Glomerular endothelial cell (primary cell): ENCODE results near the gene SEPTIN7. TPM values are rescaled to one million over a fixed set of nuclear protein-coding genes. Genes with fewer than 3 reads are reported as not detected.

Source experiments
- DNase-seq: peaks from one replicate; pipeline ENCODE4 v3.0.0-alpha.2; 2011; ENCODE audit warnings: low read depth, low spot score; ENCODE audit errors: extremely low read depth
- total RNA-seq: library from RNA; depleted of rRNA; stranded (reverse); fragments of >200 nt; gene quantifications from 2 replicates; pipeline ENCODE4 v1.2.3, GENCODE V29; 2015

SEPTIN7 gene
- total RNA-seq, 1 donor from 2014 or later, result 191 TPM

DNA sequence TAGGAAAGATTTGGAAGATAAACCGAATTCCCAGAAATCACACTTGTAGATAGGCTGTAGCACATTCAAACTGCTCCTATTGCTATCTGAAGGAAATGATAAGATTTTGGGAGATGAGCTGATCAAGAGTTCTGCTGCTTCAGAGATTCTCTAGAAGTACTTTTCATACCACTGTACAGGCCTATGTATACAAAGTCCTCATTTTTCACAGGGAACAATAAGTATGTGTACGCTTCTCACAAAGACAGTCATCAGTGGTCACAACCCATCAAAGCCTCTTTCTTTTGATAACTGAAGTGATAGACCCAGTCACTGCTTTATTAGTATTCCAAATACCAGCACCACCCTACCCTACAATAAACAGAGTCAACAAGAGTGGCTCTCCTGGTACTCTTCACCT, 15.6 kb upstream of the SEPTIN7 start:
- no peak for DNase-seq

DNA sequence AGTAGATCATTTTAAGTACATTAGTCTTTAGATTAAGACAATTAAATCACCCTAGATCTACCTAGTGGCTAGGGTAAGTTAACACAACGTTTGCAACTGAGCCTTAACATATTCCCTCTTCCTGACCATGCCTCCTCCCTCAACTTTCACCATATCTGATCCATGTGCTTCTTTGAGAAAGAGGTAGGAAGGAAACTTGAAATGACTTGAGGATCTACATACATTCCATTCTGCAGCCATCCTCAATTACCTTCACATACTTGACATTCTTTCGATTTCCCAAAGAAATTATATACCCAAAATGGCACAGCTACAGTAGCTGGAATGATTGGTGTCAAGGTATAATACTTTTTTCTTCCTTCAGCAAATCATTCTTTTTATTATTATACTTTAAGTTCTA, 12.9 kb upstream of the SEPTIN7 start:
- DNase-seq, result no peak

DNA sequence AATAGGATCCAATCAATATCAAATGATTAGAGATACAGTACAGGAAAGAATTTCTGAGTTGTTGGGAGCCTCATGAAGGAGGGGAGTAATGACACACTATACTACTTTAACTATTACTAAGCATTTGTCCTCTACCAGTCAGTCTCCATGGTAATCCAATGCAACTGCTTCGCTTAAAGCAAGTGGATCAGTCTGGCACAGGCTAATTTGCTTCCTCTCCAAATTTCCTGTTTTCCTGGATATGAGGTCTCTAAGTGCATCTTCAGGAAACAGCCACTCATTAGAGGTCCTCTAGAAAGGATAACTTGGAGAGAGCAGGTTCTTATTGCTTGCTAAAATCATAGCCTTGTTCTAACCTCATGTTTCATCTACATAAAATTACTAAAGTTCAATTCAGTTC, 8.4 kb upstream of the SEPTIN7 start:
- DNase-seq, result peak; percentile 37

DNA sequence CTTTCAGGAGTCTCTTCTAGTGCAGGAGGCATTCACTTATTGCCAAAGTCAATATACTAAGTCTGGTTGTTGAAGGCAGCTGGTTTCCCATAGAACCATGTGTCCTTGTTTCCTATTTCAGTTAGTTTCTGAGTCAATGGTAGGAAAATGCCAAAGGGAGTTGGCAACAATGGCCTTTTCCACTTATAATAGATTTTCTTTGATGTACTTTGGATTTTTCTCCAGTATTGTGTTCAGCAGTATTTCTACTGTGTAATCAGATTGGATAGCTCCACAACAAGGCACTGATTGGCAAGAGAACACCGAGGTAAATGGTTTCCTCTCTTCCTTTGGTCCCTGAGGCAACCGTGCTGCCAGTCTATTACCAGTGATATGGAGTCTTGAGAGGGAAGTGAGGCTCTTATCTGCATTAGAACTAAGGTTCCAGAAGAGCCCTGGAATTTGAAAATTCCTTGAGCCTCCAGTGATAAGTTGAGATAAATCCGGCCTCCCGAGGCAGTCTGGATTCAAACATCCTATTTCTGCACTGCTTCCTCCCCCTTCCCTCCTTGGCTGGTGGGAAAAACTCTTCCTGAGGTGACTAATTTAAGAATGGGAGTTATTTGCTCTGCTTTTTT, 7.9 kb upstream of the SEPTIN7 start:
- DNase-seq, result no peak

DNA sequence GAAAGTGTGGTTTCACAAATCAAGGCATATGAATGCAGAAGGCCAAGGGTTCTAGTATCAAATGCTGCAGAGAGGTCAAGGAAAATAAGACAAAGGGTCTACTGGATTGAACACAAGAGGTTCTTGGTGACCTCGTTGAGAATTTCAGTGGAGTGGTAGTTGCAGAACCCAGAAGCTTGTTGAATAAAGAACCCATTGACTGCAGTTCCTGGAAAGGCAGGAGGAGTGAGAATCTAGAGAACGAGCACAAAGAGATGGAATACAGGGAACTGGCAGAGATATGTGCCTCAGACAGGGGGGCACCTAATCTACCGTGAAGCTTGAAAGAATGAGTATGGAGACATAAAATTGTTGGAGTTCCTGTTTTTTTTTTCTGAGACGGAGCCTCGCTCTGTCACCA, 3.5 kb upstream of the SEPTIN7 start:
- no peak for DNase-seq

DNA sequence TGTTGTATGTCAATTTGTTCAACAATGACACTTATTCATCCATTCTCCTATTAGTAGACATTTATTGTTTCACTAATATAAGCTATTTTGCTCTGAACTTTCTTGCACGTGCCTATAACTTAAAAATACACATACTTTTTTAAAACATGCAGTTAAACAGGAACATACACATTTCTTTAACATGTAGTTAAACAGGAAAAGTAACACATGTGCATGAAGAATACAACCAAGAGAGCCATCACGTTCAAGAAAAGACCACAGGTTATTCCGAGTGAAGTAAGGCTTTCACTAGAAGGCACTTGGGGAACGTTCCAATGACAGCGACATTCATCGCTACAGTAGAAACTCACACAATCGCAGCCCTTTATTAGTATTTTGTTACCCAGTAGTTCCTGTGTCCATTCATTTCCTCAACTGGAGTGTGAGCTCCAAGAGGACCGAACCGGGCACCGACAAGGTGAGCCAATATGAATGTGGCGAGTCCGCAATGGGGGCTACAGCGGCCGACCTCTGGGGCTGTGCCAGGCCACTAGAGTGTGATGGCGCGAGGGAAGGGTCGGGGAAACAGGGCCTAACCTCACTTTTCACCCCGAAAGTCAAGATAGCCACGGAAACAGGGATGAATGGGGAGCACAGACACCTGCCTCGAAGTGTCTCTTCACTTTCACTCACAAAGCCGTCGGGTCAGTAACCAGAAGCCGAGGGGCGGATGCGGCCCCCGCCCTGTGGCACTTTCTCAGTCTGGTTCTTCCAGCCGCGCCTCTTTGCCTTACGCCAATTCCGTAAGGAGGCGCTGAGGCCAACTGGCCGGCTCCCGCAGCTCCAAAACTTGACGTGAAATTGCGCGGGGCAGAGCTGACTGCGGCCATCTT, 775 bp upstream of the SEPTIN7 start:
- DNase-seq, result peak; percentile 71

DNA sequence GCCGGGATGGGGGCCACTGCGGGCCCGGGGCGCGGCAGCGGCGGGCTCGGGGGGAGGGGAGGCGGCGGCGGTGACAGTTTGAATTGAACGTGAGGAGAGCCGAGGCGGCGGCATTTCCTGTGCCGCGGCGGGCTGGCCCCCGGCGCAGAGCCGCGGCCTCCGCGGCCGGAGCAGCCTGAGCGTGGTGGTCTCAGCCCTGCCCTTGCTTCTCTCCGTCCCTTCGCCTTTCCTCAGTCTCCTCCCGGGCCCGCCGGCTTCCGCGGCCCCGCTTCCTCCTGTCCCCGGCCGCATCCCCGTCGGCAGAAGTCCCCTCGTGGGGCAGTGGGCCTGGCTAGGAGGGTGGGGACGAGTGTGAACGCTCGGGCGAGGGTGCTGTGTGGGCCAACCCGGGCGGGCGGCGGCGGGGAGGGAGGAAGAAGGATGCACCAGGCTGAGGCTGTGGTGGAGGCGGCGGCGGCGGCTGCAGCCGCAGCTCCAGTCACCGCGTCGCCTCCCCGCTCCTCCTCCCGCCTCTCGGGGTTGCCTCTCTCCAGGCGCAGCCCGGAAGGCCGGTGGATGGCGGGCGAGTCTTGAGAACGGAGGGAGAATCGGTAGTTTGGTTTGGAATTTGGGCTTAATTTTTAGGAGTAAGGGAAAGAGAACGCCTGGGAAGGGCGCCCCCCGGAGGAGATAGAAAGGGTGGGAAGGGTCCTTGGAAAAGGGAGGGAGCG, 690 bp downstream of the SEPTIN7 start:
- DNase-seq, result no peak

DNA sequence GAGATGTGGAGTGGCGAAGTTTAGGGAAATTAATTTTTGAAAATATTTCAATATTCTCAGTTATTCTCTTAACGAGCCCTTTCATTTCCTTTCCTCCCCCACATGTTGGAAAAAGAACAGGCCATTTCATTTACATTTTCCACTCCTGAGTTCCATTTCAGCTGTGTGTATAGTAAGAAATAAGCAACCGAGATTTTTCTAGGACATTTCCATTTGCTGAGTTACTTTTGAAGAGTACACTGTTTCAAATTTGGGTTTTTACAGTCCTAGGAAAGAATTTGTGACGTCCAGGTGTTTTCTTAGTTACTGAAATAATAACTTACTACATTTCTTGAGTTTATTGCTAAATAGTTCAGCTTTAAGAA, 1.2 kb downstream of the SEPTIN7 start:
- no peak for DNase-seq

DNA sequence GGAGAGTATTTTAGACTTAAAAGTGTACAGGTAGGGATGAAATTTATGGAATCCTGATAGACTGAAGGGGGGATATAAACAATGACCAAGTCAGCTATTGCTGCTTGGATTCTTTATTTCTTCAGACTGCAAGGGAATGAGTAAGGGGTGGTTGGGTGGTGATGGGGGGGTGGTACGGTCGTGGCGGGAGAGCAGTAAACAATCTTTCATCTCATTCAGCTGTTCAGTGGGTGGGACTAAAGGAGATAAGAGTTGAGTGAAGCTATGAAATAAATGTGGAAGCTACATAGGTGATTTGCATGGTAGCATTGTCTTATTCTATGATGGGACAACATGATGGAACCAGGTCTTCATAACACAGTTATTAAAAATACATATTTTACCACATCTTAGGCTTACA, 1.8 kb downstream of the SEPTIN7 start:
- no peak for DNase-seq

DNA sequence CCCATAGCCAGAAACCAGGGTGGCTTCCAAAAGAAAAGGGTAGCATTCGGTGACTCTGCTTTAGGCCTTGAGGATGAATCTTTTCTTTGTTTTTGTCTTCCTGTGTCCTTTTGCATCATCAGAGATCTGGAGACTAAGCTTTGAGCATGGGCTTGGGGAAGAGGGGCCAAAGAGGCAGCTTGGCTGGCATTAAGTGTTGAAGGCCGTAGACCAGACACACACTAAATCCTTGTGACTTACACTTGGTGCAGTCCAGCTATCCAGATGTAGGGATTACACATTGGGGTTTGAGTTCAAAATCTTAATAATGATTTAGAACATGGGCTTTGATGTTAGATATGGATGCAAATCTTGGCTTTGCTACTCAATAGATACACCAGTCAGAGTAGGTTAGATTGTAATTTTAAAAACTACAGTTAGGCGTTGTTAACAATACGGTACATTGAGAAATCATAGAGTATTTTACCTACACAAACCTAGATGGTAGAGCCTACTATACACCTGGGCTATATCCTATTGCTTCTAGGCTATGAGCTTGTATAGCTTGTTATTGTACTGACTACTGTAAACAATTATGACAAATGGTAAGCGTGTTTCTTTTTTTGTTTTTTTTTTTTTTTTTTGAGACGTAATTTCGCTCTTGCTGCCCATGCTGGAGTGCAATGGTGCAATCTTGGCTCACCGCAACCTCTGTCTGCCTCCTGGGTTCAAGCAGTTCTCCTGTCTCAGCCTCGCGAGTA, 3.5 kb downstream of the SEPTIN7 start:
- no peak for DNase-seq

DNA sequence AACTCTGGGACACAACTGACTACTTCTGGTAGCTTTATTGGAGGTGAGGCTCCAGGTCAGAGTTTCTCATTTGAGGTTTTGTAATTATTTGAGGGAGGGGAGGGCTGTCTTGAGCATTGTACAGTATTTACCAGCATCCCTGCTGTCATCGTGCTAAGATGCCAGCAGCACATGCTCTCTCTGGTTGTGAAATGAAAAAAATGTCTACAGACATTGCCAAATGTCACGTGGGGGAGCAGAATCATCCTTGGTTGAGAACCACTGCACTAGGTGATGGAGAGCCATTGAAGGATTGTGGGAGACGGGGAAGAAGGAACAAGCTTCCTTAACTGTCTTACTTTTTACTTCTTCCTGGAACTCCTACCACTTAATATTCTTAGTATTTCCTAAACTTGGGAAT, 5.0 kb downstream of the SEPTIN7 start:
- no peak for DNase-seq

DNA sequence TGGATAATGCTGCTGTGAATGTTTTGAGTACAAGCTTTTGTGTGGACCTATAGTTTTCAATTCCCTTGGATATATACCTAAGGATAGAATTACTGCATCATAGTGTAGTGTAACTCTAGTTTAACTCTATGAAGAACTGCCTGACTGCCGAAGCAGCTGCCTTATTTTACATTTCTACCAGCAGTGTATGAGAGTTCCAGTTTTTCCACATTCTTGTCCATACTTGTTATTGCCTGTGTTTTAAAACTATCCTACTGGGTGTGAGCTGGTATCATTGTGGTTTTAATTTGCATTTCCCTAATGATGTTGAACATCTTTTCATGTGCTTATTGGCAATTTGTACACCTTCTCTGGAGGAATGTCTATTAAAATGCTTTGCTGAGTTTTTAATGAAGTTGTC, 15.7 kb downstream of the SEPTIN7 start:
- DNase-seq, result no peak

DNA sequence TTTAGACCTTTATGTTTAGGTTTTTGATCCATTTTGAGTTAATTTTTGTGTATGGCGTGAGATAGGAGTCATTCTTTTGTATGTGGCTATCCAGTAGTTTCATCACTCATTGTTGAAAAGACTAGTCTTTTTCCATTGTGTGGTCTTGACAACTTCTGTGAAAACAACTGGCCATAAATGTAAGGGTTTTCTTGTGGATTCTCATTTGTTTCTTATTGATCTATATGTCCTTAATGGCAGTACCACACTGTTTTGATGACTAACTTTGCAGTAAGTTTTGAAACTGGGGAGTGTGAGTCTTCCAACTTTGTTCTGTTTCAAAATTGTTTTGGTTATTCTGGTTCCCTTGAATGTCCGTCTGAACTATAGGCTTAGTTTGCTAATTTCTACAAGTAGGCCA, 16.3 kb downstream of the SEPTIN7 start:
- DNase-seq, result no peak

DNA sequence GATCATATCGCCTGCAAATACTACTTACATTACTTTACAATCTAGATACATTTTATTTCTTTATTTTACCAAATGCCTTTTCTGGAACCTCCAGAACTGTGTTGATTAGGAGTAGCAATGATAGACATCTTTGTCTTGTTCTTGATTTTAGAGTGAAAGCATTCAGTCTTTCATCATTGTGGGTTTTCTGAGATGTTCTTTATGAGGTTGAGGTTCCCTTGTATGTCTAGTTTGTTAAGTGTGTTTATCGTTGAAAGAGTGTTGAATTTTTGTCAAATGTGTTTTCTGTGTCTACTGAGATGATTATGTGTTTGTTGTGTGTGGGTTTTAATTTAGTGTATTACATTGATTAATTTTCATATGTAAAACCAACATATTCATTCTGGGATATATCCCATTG, 17.1 kb downstream of the SEPTIN7 start:
- DNase-seq, result no peak

DNA sequence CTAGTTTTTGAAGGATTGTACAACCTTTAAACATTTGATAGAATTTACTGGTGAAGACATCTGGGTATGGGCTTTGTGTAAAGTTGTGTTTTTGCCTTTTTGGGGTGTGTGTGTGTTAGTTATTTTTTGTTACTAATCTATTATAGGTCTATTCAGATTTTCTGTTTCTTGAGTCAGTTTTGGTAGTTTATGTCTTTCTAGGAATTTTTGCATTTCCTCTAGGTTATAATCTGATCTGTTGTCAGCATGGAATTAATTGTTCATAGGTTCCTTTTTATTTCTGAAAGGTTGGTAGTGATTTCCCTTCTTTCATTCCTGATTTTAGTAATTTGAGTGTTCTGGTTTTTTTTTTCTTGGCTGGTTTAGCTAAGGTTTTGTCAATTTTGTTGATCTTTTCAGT, 17.7 kb downstream of the SEPTIN7 start:
- no peak for DNase-seq

DNA sequence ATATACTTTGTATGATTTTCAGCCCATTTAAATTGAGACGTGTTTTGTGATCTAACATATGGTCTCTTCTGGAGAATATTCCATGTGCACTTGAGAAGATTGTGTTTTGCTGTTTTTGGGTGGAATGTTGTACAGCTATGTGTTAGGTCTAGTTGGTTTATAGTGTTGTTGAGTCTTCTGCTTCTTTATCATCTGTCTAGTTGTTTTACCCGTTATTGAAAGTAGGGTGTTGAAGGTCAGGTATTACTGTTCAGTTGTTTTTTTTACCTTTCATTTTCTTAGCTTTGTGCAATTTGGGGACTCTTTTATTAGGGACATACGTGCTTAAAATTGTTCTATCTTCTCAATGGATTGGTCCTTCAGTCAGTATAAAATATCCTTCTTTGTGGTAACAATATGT, 18.5 kb downstream of the SEPTIN7 start:
- DNase-seq, result no peak

DNA sequence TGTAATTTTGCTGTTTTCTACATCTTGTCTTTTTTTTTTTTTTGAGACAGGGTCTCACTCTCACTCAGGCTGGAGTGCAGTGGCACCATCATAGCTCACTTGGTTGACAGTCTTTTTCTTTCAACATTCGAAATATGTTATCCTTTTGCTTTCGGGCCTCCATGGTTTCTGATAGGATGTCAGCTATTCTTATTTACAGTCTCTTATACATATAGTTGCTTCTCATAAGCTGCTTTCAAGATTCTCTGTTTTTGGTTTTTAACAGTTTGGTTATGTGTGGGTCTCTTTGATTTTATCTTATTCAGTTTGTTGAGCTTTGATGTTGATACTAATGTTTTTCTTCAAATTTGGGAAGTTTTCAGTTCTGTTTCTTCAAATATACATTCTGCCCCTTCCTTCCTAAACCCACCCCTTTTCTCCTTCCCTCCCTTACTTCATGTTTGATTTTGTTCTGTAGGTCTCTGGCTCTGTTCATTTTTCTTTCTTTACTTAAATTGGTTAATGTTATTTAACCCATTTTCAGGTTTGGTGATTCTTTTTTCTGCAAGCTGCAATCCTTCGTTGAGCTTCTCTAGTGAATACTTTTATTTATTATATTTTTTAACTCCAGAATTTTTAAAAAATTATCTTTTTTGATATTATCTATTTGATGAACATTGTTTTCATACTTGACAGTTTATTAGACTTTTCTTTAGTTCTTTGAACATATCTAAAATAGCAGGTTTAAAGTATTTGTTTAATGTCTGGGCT, 19.3 kb downstream of the SEPTIN7 start:
- DNase-seq, result no peak

DNA sequence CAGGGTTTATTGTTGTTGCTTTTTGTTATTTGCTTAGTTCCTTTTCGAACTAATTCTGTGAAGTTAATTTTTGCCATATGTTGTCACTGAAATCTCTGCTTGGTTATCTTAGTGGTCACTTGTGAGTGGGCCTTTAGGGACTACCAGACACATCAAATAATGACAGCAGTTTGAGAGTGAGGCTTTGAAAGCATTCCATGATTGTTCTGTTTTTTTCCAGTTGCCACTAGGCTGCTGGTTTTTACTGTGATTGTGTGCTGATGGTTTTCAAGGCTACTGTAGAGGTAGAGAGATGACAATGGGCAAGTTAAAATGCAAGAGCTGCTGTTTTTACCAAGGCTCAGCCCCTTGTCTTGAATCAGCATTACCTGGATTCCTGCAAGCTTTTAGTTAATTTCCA, 20.0 kb downstream of the SEPTIN7 start:
- no peak for DNase-seq

DNA sequence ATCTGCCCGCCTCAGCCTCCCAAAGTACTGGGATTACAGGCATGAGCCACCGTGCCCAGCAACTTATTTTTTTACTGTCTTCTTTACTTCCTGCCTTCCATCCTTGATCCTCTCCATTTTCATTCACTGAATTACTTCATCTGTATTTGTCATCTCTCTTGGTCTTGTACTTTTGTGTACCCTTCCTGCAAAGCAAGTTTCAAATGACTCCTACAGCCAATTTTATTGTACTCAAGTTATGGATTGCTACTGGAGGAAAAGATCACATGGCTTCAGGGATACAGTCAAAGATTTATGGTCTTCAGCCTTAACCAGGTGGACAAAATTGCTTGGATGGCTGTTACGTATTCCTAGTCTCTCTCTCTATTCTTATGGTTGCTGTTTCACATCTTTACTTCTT, 22.6 kb downstream of the SEPTIN7 start:
- no peak for DNase-seq

DNA sequence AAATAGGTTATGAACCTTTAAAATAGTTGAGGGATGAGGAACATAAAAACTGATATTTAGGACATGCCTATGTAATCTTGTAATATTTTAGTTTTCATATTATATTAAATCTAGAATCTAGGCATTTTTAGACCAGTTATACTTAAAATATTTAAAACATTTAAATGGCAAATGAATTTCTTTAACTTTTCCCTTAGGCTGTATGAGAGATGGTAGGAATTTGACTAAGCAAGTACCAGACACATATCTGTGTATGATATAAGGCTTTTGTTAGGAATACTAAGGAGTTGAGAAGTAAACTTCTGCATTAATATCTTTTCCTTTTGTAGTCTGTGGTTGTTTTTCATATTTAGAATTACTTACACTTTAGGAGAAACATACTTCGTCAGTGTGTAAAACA, 25.1 kb downstream of the SEPTIN7 start:
- DNase-seq, result no peak

DNA sequence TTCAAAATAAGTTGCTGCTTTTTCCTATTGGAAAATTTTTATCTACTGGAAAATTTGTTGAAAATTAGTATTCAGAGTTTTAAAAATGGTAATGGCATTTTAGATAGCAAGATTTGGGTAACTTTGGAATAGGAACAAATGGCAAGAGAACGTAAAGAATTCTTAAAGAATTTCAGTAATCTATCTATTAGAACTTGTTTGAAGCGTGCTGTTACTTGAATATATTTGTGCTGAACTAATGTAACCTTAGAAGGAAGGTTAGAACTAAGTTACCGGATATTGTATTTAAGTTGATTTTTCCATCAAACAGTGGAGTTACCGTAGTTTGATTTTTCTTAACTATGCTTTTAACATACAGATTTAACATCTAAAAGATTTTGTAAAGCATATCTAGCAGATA, 25.9 kb downstream of the SEPTIN7 start:
- no peak for DNase-seq
